Gastrocnemius medialis (tissue), 4 donors: ENCODE data around the gene PARP6. TPM values are rescaled to one million over a fixed set of nuclear protein-coding genes. Genes with fewer than 3 reads are reported as not detected.

Experiments
- ATAC-seq, 2 donors: fragments of 150-250 bp; one replicate each; pipeline ENCODE4 v1.9.1; 2016
- DNase-seq, 2 donors: peaks; one replicate each; pipeline ENCODE4 v3.0.0-alpha.2; 2019
- H3K27ac ChIP-seq, 4 donors: fragments of 200-600 bp; sonication (generic); 1 replicate in 1 of 4; 2 replicates in 3 of 4; pipeline ENCODE4 v1.5.1; 2016 to 2018; ENCODE audit warnings: mild to moderate bottlenecking in 2 of 4, moderate library complexity in 1 of 4
- H3K27me3 ChIP-seq, 3 donors: fragments of 200-600 bp; sonication (generic) in 2 of 3; 1 replicate in 1 of 3; 2 replicates in 2 of 3; pipeline versions ENCODE4 v1.5.1 to v1.6.0; 2016 to 2019; ENCODE audit warnings: mild to moderate bottlenecking in 1 of 3, moderate library complexity in 1 of 3
- H3K36me3 ChIP-seq, 2 donors: fragments of 200-600 bp; sonication (generic) in 1 of 2; one replicate each; pipeline ENCODE4 v1.5.1; 2017 to 2018
- H3K4me1 ChIP-seq, 2 donors: fragments of 200-600 bp; sonication (generic) in 1 of 2; one replicate each; pipeline ENCODE4 v1.5.1; 2016 to 2017; ENCODE audit warnings: mild to moderate bottlenecking in 2 of 2
- H3K4me3 ChIP-seq, 4 donors: fragments of 200-600 bp; sonication (generic) in 3 of 4; 1 replicate in 1 of 4; 2 replicates in 3 of 4; pipeline ENCODE4 v1.5.1; 2016 to 2019; ENCODE audit warnings: mild to moderate bottlenecking in 2 of 4
- H3K9me3 ChIP-seq, 3 donors: fragments of 200-600 bp; sonication (generic) in 2 of 3; 1 replicate in 1 of 3; 2 replicates in 2 of 3; pipeline ENCODE4 v1.5.1; 2016 to 2019
- CTCF ChIP-seq, 5 experiments: fragments of 450-650 bp in 3 of 5; fragments of 200-600 bp in 2 of 5; sonication (generic) in 2 of 5; IDR thresholded peaks in 4 of 5; conservative IDR thresholded peaks in 1 of 5; 1 replicate in 4 of 5; 2 replicates in 1 of 5; pipeline ENCODE4 v1.5.1; 2016 to 2019; ENCODE audit warnings: antibody characterized with exemption in 5 of 5, mild to moderate bottlenecking in 3 of 5, moderate library complexity in 3 of 5
- POLR2A ChIP-seq, 2 donors: fragments of 450-650 bp; IDR thresholded peaks; one replicate each; pipeline ENCODE4 v1.6.1; 2017; ENCODE audit warnings: antibody characterized with exemption in 2 of 2, mild to moderate bottlenecking in 2 of 2, moderate library complexity in 2 of 2
- in situ Hi-C, 4 donors: fragments of 200-750 bp; cut with MboI; loops; one replicate each; pipeline versions ENCODE4 v1.15.0 to v1.8.0; 2017; ENCODE audit warnings: low sequenced_read_pairs in 4 of 4
- intact Hi-C: fragments of 100-400 bp; cut with DNase I; formaldehyde crosslinking; loops from one replicate; pipeline ENCODE4 v1.15.1; 2023; ENCODE audit warnings: low total_unique reads
- total RNA-seq, 4 donors: library from RNA; depleted of rRNA; stranded (reverse); fragments of >200 nt; gene quantifications; one replicate each; pipeline versions ENCODE4 v1.1.0 to v1.2.3, GENCODE V29; 2016

PARP6 gene
- total RNA-seq, 4 donors from 2014 or later, result 51.7 to 84.7 (median 66.9) TPM

- Histone ChIP-seq H3K4me1 (peaks cover 53% of the 10 kb centered on the region in 2 donors), H3K9me3 (no peaks in the 10 kb centered on the region), H3K27me3 (no peaks in the 10 kb centered on the region), H3K4me3 (no peak overlapping the region), H3K27ac (peak overlapping the region; percentile 82 to 96 (median 92)), H3K36me3 (peaks cover 0 to 79% of the 10 kb centered on the region in 2 donors)
- intact Hi-C loops (no loop called here), in situ Hi-C loops (loop anchor here in 3 of 4 donors (5.0 to 10.0 kb wide), 2 partner anchors 69 to 71 kb away; partner anchors contain the start of gene PARP6 (in 3 of the 3))
- ATAC-seq (peak; percentile 4 to 37), DNase-seq (peak; percentile 63 to 73)
- TF ChIP-seq CTCF (IDR thresholded peaks at IDR 0.05 in 4 of 5, conservative IDR thresholded peaks at IDR 0.05 in 1 of 5) (no peak), POLR2A (IDR thresholded peaks at IDR 0.05) (no peak)
Measured at GRCh38 chr15:72203507-72203837, 68.9 kb downstream of the PARP6 start.

GRCh38 chr15:72202801-72203506 lies 69.4 kb downstream of the PARP6 start:
- H3K27me3 ChIP-seq, result no peaks in the 10 kb centered on the region
- DNase-seq, result peak in 1 of 2 donors; percentile 62
- ATAC-seq, result peak in 1 of 2 donors; percentile 2
- peaks cover 53% of the 10 kb centered on the region in 2 donors for H3K4me1 ChIP-seq
- H3K4me3 ChIP-seq, result no peak overlapping the region
- peak overlapping the region; percentile 82 to 96 (median 92) for H3K27ac ChIP-seq
- intact Hi-C loops, result no loop called here
- in situ Hi-C loops, result loop anchor here in 3 of 4 donors (5.0 to 10.0 kb wide), 2 partner anchors 69 to 72 kb away; partner anchors contain the start of gene PARP6 (in 3 of the 3)
- no peak for TF ChIP-seq POLR2A (IDR thresholded peaks at IDR 0.05)
- no peak for TF ChIP-seq CTCF (IDR thresholded peaks at IDR 0.05 in 4 of 5, conservative IDR thresholded peaks at IDR 0.05 in 1 of 5)
- H3K36me3 ChIP-seq, result peaks cover 0 to 74% of the 10 kb centered on the region in 2 donors
- no peaks in the 10 kb centered on the region for H3K9me3 ChIP-seq

GRCh38 chr15:72202302-72202701 lies 70.1 kb downstream of the PARP6 start:
- Histone ChIP-seq H3K9me3 (no peaks in the 10 kb centered on the region), H3K36me3 (peaks cover 0 to 68% of the 10 kb centered on the region in 2 donors), H3K4me1 (peaks cover 53% of the 10 kb centered on the region in 2 donors), H3K27me3 (no peaks in the 10 kb centered on the region), H3K27ac (peak overlapping the region; percentile 82 to 96 (median 92)), H3K4me3 (no peak overlapping the region)
- in situ Hi-C loops (loop anchor here in 3 of 4 donors (5.0 to 10.0 kb wide), 2 partner anchors 70 to 72 kb away; partner anchors contain the start of gene PARP6 (in 3 of the 3)), intact Hi-C loops (no loop called here)
- ATAC-seq (no peak), DNase-seq (no peak)
- TF ChIP-seq POLR2A (IDR thresholded peaks at IDR 0.05), result no peak
- TF ChIP-seq CTCF (IDR thresholded peaks at IDR 0.05 in 4 of 5, conservative IDR thresholded peaks at IDR 0.05 in 1 of 5), result no peak

- ATAC-seq (peak; percentile 80 to 83), DNase-seq (peak; percentile 71 to 93)
- in situ Hi-C loops (loop anchor here in 3 of 4 donors (5.0 to 10.0 kb wide), 2 partner anchors 71 to 73 kb away; partner anchors contain the start of gene PARP6 (in 3 of the 3)), intact Hi-C loops (loop anchor here (1.0 to 2.0 kb wide), 3 partner anchors 21 to 71 kb away; partner anchors contain the start of genes PARP6 and PKM)
- H3K4me3 ChIP-seq, result no peak overlapping the region
- peak overlapping the region; percentile 82 to 96 (median 92) for H3K27ac ChIP-seq
- peaks cover 0 to 59% of the 10 kb centered on the region in 2 donors for H3K36me3 ChIP-seq
- peaks cover 53% of the 10 kb centered on the region in 2 donors for H3K4me1 ChIP-seq
- TF ChIP-seq CTCF (IDR thresholded peaks at IDR 0.05 in 4 of 5, conservative IDR thresholded peaks at IDR 0.05 in 1 of 5), result peak in 1 of 5 experiments; percentile 18
- peak in 1 of 2 donors; percentile 18 for TF ChIP-seq POLR2A (IDR thresholded peaks at IDR 0.05)
- no peaks in the 10 kb centered on the region for H3K9me3 ChIP-seq
- no peaks in the 10 kb centered on the region for H3K27me3 ChIP-seq
Measured at GRCh38 chr15:72201391-72201921, 70.9 kb downstream of the PARP6 start.
